HCT116 (cell line): ENCODE measurements around the gene SMPX.

Source experiments
- JUND ChIP-seq: IDR thresholded peaks from 2 replicates; pipeline ENCODE4 v1.6.1; 2012
- POLR2A ChIP-seq: IDR thresholded peaks from 2 replicates; pipeline ENCODE4 v1.7.0; 2011; ENCODE audit warnings: borderline replicate concordance; ENCODE audit not compliant: insufficient read depth, insufficient read length; ENCODE audit errors: extremely low read depth
- RAD21 ChIP-seq: IDR thresholded peaks from 2 replicates; pipeline ENCODE4 v1.6.1; 2012; ENCODE audit warnings: low read depth, mild to moderate bottlenecking
- SP1 ChIP-seq: IDR thresholded peaks from 2 replicates; pipeline ENCODE4 v1.6.1; 2012; ENCODE audit warnings: low read depth
- ZFX ChIP-seq: fragments of 450-650 bp; IDR thresholded peaks from 2 replicates; pipeline ENCODE4 v1.6.1; 2017
- TF ChIP-seq, protein P1 (sequence below), 3 experiments: fragments of 200-600 bp in 1 of 3; sonication (generic) in 1 of 3; IDR thresholded peaks in 2 of 3; conservative IDR thresholded peaks in 1 of 3; 2 replicates each; pipeline ENCODE4 v1.5.1; 2012 to 2017; ENCODE audit warnings: low read depth in 2 of 3, low read length in 2 of 3, antibody characterized with exemption in 1 of 3, borderline replicate concordance in 1 of 3, control low read depth in 1 of 3, mild to moderate bottlenecking in 1 of 3, mixed read lengths in 1 of 3, mixed run types in 1 of 3, moderate library complexity in 1 of 3; ENCODE audit not compliant: insufficient read depth in 1 of 3
- TF ChIP-seq, protein P2 (sequence below): IDR thresholded peaks from 2 replicates; pipeline ENCODE4 v1.6.1; 2012; ENCODE audit warnings: low read depth
- TF ChIP-seq, protein P3 (sequence below): IDR thresholded peaks from 2 replicates; pipeline ENCODE4 v1.6.1; 2012

DNA sequence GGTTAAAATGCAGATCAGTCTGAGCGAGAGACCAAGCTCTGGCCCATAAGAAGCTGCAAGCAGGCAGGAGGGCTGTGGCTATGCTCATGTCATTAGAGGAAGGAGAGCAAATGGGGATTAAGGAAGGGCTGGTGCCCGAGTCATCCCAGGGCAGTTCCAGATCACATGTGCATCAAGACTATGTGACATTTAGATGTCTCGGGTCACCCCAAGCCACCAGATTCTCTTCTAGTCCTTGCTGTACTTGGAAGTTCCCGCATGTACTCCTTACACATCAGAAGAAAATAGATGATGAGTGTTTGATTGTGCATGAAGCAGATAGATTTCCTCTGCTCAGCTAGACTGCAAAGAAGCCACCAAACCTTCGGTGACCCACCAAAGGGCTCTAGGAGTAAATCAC is 57.6 kb downstream of the SMPX start:
- TF ChIP-seq RAD21: no peak
- TF ChIP-seq, protein P1, sequence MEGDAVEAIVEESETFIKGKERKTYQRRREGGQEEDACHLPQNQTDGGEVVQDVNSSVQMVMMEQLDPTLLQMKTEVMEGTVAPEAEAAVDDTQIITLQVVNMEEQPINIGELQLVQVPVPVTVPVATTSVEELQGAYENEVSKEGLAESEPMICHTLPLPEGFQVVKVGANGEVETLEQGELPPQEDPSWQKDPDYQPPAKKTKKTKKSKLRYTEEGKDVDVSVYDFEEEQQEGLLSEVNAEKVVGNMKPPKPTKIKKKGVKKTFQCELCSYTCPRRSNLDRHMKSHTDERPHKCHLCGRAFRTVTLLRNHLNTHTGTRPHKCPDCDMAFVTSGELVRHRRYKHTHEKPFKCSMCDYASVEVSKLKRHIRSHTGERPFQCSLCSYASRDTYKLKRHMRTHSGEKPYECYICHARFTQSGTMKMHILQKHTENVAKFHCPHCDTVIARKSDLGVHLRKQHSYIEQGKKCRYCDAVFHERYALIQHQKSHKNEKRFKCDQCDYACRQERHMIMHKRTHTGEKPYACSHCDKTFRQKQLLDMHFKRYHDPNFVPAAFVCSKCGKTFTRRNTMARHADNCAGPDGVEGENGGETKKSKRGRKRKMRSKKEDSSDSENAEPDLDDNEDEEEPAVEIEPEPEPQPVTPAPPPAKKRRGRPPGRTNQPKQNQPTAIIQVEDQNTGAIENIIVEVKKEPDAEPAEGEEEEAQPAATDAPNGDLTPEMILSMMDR (IDR thresholded peaks at IDR 0.05 in 2 of 3, conservative IDR thresholded peaks at IDR 0.05 in 1 of 3; ENCODE audit: borderline replicate concordance in 1 of 3, insufficient read depth in 1 of 3, low read depth in 2 of 3, low read length in 2 of 3): no peak
- no peak for TF ChIP-seq POLR2A
- TF ChIP-seq JUND: no peak
- TF ChIP-seq SP1: no peak
- TF ChIP-seq, protein P2, sequence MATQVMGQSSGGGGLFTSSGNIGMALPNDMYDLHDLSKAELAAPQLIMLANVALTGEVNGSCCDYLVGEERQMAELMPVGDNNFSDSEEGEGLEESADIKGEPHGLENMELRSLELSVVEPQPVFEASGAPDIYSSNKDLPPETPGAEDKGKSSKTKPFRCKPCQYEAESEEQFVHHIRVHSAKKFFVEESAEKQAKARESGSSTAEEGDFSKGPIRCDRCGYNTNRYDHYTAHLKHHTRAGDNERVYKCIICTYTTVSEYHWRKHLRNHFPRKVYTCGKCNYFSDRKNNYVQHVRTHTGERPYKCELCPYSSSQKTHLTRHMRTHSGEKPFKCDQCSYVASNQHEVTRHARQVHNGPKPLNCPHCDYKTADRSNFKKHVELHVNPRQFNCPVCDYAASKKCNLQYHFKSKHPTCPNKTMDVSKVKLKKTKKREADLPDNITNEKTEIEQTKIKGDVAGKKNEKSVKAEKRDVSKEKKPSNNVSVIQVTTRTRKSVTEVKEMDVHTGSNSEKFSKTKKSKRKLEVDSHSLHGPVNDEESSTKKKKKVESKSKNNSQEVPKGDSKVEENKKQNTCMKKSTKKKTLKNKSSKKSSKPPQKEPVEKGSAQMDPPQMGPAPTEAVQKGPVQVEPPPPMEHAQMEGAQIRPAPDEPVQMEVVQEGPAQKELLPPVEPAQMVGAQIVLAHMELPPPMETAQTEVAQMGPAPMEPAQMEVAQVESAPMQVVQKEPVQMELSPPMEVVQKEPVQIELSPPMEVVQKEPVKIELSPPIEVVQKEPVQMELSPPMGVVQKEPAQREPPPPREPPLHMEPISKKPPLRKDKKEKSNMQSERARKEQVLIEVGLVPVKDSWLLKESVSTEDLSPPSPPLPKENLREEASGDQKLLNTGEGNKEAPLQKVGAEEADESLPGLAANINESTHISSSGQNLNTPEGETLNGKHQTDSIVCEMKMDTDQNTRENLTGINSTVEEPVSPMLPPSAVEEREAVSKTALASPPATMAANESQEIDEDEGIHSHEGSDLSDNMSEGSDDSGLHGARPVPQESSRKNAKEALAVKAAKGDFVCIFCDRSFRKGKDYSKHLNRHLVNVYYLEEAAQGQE: no peak
- TF ChIP-seq ZFX: no peak
- TF ChIP-seq, protein P3, sequence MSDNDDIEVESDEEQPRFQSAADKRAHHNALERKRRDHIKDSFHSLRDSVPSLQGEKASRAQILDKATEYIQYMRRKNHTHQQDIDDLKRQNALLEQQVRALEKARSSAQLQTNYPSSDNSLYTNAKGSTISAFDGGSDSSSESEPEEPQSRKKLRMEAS: no peak
